Ishikawa (cell line): ENCODE data around the gene KIF16B.

ENCODE experiments used
- EGR1 ChIP-seq: IDR thresholded peaks from 2 replicates; pipeline ENCODE4 v1.6.1; 2012
- TAF1 ChIP-seq: IDR thresholded peaks from 2 replicates; pipeline ENCODE4 v1.6.1; 2012; ENCODE audit warnings: low read depth, mild to moderate bottlenecking

DNA sequence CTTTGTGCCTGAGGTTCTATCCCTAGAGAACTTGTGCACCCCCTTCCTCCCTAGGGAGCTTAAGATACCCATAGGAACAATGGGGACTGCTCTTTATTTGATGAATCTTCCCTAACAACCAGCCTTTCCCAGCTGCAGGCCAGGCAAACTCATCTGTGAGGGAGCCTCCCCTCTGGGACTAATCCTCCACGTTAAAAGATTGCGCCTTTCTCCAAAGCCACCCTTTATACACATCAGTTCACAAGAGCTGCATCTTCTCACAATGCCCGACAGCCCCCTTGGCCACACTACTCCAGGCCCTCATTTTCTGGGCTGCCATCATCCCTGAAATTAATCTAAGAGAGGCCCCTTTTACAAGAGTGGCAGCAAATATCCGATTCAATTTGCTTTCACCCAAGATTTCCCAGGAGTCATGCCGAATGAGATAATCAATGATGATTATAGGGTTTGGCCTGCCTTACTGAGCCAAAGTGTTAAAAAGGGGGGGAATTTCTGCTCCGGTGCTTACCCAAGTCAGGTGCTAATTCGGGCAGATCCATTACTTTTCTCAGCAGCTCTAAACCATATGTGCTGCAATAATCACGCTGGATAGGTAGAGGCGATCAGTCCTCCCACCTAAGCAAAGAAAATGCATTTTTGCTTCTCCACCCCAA, 336.5 kb downstream of the KIF16B start:
- TF ChIP-seq TAF1 = no peak
- TF ChIP-seq EGR1 = no peak
